RWPE2 (cell line): Measurements from ENCODE around the gene TMEM9.

Experiments
- ATAC-seq: fragments of 200-7000 bp; cut with Tn5 transposase; 3 replicates; pipeline ENCODE4 v1.9.1; 2021; ENCODE audit warnings: low read depth
- DNase-seq: peaks from one replicate; pipeline ENCODE4 v3.0.0-alpha.2; 2020; ENCODE audit warnings: low spot score
- H3K27ac ChIP-seq: fragments of 450-650 bp; 2 replicates; pipeline ENCODE4 v1.5.1; 2017; ENCODE audit warnings: mild to moderate bottlenecking; ENCODE audit not compliant: poor library complexity, severe bottlenecking
- H3K27me3 ChIP-seq: fragments of 250-450 bp; sonication (Bioruptor Pico); 2 replicates; pipeline ENCODE4 v1.5.1; 2021; ENCODE audit warnings: mild to moderate bottlenecking, moderate library complexity; ENCODE audit not compliant: insufficient read depth, poor library complexity, severe bottlenecking
- H3K36me3 ChIP-seq: fragments of 250-450 bp; sonication (Bioruptor Pico); 2 replicates; pipeline ENCODE4 v1.5.1; 2020; ENCODE audit warnings: low read depth, mild to moderate bottlenecking, moderate library complexity
- H3K4me1 ChIP-seq: fragments of 250-450 bp; sonication (Bioruptor Pico); 2 replicates; pipeline ENCODE4 v1.5.1; 2021; ENCODE audit warnings: mild to moderate bottlenecking, moderate library complexity; ENCODE audit not compliant: insufficient read depth, poor library complexity, severe bottlenecking
- H3K4me3 ChIP-seq: fragments of 250-450 bp; sonication (Bioruptor Pico); 2 replicates; pipeline ENCODE4 v1.5.1; 2021; ENCODE audit warnings: mild to moderate bottlenecking, moderate library complexity; ENCODE audit not compliant: severe bottlenecking
- H3K9me3 ChIP-seq: fragments of 250-450 bp; sonication (Bioruptor Pico); 2 replicates; pipeline ENCODE4 v1.5.1; 2021; ENCODE audit warnings: mild to moderate bottlenecking, moderate library complexity; ENCODE audit not compliant: severe bottlenecking
- CTCF ChIP-seq: fragments of 450-650 bp; IDR thresholded peaks from one replicate; pipeline ENCODE4 v1.5.1; 2017; ENCODE audit warnings: mild to moderate bottlenecking, moderate library complexity; ENCODE audit not compliant: poor library complexity, severe bottlenecking

The TMEM9 gene

GRCh38 chr1:201126463-201126831 is 27.8 kb downstream of the TMEM9 start:
- no peak overlapping the region for H3K4me3 ChIP-seq
- no peaks in the 10 kb centered on the region for H3K9me3 ChIP-seq
- H3K4me1 ChIP-seq = no peaks in the 10 kb centered on the region
- H3K27ac ChIP-seq = no peak overlapping the region
- no peaks in the 10 kb centered on the region for H3K27me3 ChIP-seq
- DNase-seq (no peak), ATAC-seq (no peak; the same call in 2 of the 3 replicates)
- no peaks in the 10 kb centered on the region for H3K36me3 ChIP-seq
- TF ChIP-seq CTCF = no peak

GRCh38 chr1:201125800-201126199 is 28.5 kb downstream of the TMEM9 start:
- TF ChIP-seq CTCF = no peak
- DNase-seq (no peak), ATAC-seq (no peak)
- Histone ChIP-seq H3K27me3 (no peaks in the 10 kb centered on the region), H3K27ac (no peak overlapping the region), H3K9me3 (no peaks in the 10 kb centered on the region), H3K36me3 (no peaks in the 10 kb centered on the region), H3K4me1 (no peaks in the 10 kb centered on the region), H3K4me3 (no peak overlapping the region)

GRCh38 chr1:201125019-201125418 is 29.3 kb downstream of the TMEM9 start:
- H3K27ac ChIP-seq = no peak overlapping the region
- ATAC-seq = no peak
- H3K4me1 ChIP-seq = no peaks in the 10 kb centered on the region
- no peak for TF ChIP-seq CTCF
- H3K27me3 ChIP-seq = no peaks in the 10 kb centered on the region
- H3K36me3 ChIP-seq = no peaks in the 10 kb centered on the region
- no peak overlapping the region for H3K4me3 ChIP-seq
- H3K9me3 ChIP-seq = no peaks in the 10 kb centered on the region
- no peak for DNase-seq

GRCh38 chr1:201123866-201124265 is 30.4 kb downstream of the TMEM9 start:
- no peak overlapping the region for H3K4me3 ChIP-seq
- no peak overlapping the region for H3K27ac ChIP-seq
- DNase-seq (no peak), ATAC-seq (no peak)
- H3K9me3 ChIP-seq = no peaks in the 10 kb centered on the region
- no peaks in the 10 kb centered on the region for H3K4me1 ChIP-seq
- no peaks in the 10 kb centered on the region for H3K36me3 ChIP-seq
- TF ChIP-seq CTCF = no peak
- H3K27me3 ChIP-seq = no peaks in the 10 kb centered on the region

GRCh38 chr1:201122321-201122957 is 31.8 kb downstream of the TMEM9 start:
- no peaks in the 10 kb centered on the region for H3K27me3 ChIP-seq
- ATAC-seq (peak; percentile 32), DNase-seq (no peak)
- no peak overlapping the region for H3K4me3 ChIP-seq
- H3K4me1 ChIP-seq = no peaks in the 10 kb centered on the region
- H3K9me3 ChIP-seq = no peaks in the 10 kb centered on the region
- H3K36me3 ChIP-seq = no peaks in the 10 kb centered on the region
- no peak for TF ChIP-seq CTCF
- no peak overlapping the region for H3K27ac ChIP-seq
